K562 (cell line): Measurements from ENCODE around the gene AFM. TPM values are rescaled to one million over a fixed set of nuclear protein-coding genes. Genes with fewer than 3 reads are reported as not detected.

ENCODE experiments used
- ATAC-seq: fragments of 200-7000 bp; cut with Tn5 transposase; 3 replicates; pipeline ENCODE4 v1.9.1; 2020; ENCODE audit warnings: moderate library complexity
- BruUV-seq: library from RNA; stranded (reverse); fragments of 400-500 nt; replicated peaks from 2 replicates; lab custom pipeline; 2021; lab: Mats Ljungman, UMichigan
- CTCF ChIA-PET: fragments of 300-600 bp; formaldehyde crosslinking; extraction: SDS; loops from one replicate; lab custom pipeline; 2021; ENCODE audit warnings: low intra/inter-chr PET ratio; lab: Yijun Ruan, JAX
- POLR2A ChIA-PET: fragments of 300-600, 350-650 bp; sonication (Branson Sonifier 250); formaldehyde crosslinking; extraction: SDS; loops from one replicate; lab custom pipeline; 2021; ENCODE audit warnings: antibody characterized with exemption, inconsistent platforms; lab: Yijun Ruan, JAX
- DNase-seq, 4 experiments: peaks; one replicate each; pipeline versions ENCODE4 v3.0.0 to v3.0.0-alpha.2; 2011 to 2018; ENCODE audit warnings: low spot score in 3 of 4, mixed read lengths in 3 of 4; ENCODE audit errors: extremely low read depth in 1 of 4
- FAIRE-seq: peaks from 2 replicates; lab custom pipeline; 2011; peaks lifted over from hg19 to GRCh38; lab: Jason Lieb, UNC
- H2AFZ ChIP-seq: 2 replicates; pipeline ENCODE4 v1.6.0; 2011; ENCODE audit warnings: low read depth, low read length, control low read depth, inconsistent platforms
- H3K27ac ChIP-seq: fragments of 200-600 bp; 3 replicates; pipeline ENCODE4 v1.8.0; 2011; ENCODE audit warnings: low read depth, mild to moderate bottlenecking, control low read depth, inconsistent platforms, low read length, moderate library complexity, mixed read lengths; ENCODE audit errors: extremely low read depth
- H3K27me3 ChIP-seq, 2 experiments: fragments of 300-600 bp in 1 of 2; 2 replicates in 1 of 2; 3 replicates in 1 of 2; pipeline versions ENCODE4 v1.6.0 to v1.8.0; 2011; ENCODE audit warnings: inconsistent platforms in 2 of 2, low read length in 2 of 2, mild to moderate bottlenecking in 1 of 2, mixed read lengths in 1 of 2, moderate library complexity in 1 of 2; ENCODE audit not compliant: control insufficient read depth in 2 of 2, insufficient read depth in 2 of 2
- H3K36me3 ChIP-seq: fragments of 300-600 bp; 3 replicates; pipeline ENCODE4 v1.8.0; 2011; ENCODE audit warnings: mild to moderate bottlenecking, low read length, inconsistent platforms; ENCODE audit not compliant: control insufficient read depth, insufficient read depth
- H3K4me1 ChIP-seq, 2 experiments: fragments of 200-600 bp in 1 of 2; replicated peaks in 1 of 2; 2 replicates in 1 of 2; 3 replicates in 1 of 2; pipeline versions ENCODE4 v1.5.1 to v1.8.0; 2011; ENCODE audit warnings: inconsistent platforms in 2 of 2, low read length in 2 of 2, mild to moderate bottlenecking in 1 of 2, mixed read lengths in 1 of 2, moderate library complexity in 1 of 2; ENCODE audit not compliant: control insufficient read depth in 2 of 2, insufficient read depth in 2 of 2
- H3K4me2 ChIP-seq: 2 replicates; pipeline ENCODE4 v1.6.1; 2011; ENCODE audit warnings: low read length, control low read depth, inconsistent platforms, mixed read lengths; ENCODE audit not compliant: insufficient read depth
- H3K4me3 ChIP-seq: fragments of 200-600 bp; sonication (generic), shearing (Covaris generic); 2 replicates; pipeline ENCODE4 v1.5.1; 2016; ENCODE audit warnings: control low read depth, inconsistent platforms
- H3K79me2 ChIP-seq: fragments of 200-600 bp; 3 replicates; pipeline ENCODE4 v1.8.0; 2011; ENCODE audit warnings: low read length, inconsistent platforms; ENCODE audit not compliant: control insufficient read depth, insufficient read depth
- H3K9ac ChIP-seq, 2 experiments: 2 replicates each; pipeline versions ENCODE4 v1.6.0 to v1.6.1; 2011; ENCODE audit warnings: low read depth in 2 of 2, low read length in 2 of 2, control low read depth in 1 of 2, inconsistent platforms in 1 of 2, mild to moderate bottlenecking in 1 of 2, mixed read lengths in 1 of 2; ENCODE audit not compliant: insufficient read depth in 1 of 2
- H3K9me1 ChIP-seq: one replicate; pipeline ENCODE4 v1.6.0; 2011; ENCODE audit warnings: inconsistent platforms, mild to moderate bottlenecking, low read length, moderate library complexity; ENCODE audit not compliant: control insufficient read depth, insufficient read depth
- H3K9me3 ChIP-seq: replicated peaks from 2 replicates; pipeline ENCODE4 v1.5.1; 2011; ENCODE audit warnings: low read depth, low read length, inconsistent platforms; ENCODE audit not compliant: control insufficient read depth, insufficient read depth
- H4K20me1 ChIP-seq: replicated peaks from 2 replicates; pipeline ENCODE4 v1.6.1; 2011; ENCODE audit warnings: low read length, inconsistent platforms, mixed read lengths; ENCODE audit not compliant: control insufficient read depth, insufficient read depth
- BDP1 ChIP-seq: IDR thresholded peaks from 3 replicates; pipeline ENCODE4 v1.6.1; 2011; ENCODE audit not compliant: insufficient read length, insufficient read depth
- CBFA2T3 ChIP-seq: fragments of 450-650 bp; IDR thresholded peaks from 2 replicates; pipeline ENCODE4 v1.6.1; 2017
- CREM ChIP-seq: IDR thresholded peaks from 2 replicates; pipeline ENCODE4 v1.6.1; 2014; ENCODE audit warnings: antibody characterized with exemption, low read depth
- EP400 ChIP-seq: fragments of 450-650 bp; IDR thresholded peaks from 2 replicates; pipeline ENCODE4 v1.6.1; 2017; ENCODE audit warnings: antibody characterized with exemption, mild to moderate bottlenecking, moderate library complexity
- FOXA1 ChIP-seq: fragments of 450-650 bp; IDR thresholded peaks from 2 replicates; pipeline ENCODE4 v1.6.1; 2016; ENCODE audit warnings: mild to moderate bottlenecking, borderline replicate concordance
- HEY1 ChIP-seq: fragments of 250-450 bp; sonication (Bioruptor Pico); IDR thresholded peaks from 2 replicates; pipeline ENCODE4 v1.5.0; 2020; ENCODE audit warnings: mild to moderate bottlenecking, moderate library complexity, borderline replicate concordance
- MEIS2 ChIP-seq: fragments of 450-650 bp; IDR thresholded peaks from 2 replicates; pipeline ENCODE4 v1.6.1; 2014; ENCODE audit warnings: mild to moderate bottlenecking; ENCODE audit not compliant: partially characterized antibody
- PHTF2 ChIP-seq: fragments of 250-450 bp; sonication (Bioruptor Pico); IDR thresholded peaks from 2 replicates; pipeline ENCODE4 v1.5.0; 2021; ENCODE audit warnings: mild to moderate bottlenecking
- PTRF ChIP-seq: fragments of 450-650 bp; IDR thresholded peaks from 2 replicates; pipeline ENCODE4 v1.6.1; 2016; ENCODE audit warnings: mild to moderate bottlenecking, missing genetic modification characterization, missing compliant biosample characterization
- TEAD1 ChIP-seq, 2 experiments: fragments of 450-650 bp in 1 of 2; sonication (generic) in 1 of 2; formaldehyde crosslinking; IDR thresholded peaks; 2 replicates each; pipeline versions ENCODE4 v1.4.0 to v1.8.0; 2020 to 2022; ENCODE audit warnings: mild to moderate bottlenecking in 2 of 2, missing genetic modification reagents in 1 of 2
- THRAP3 ChIP-seq: fragments of 450-650 bp; IDR thresholded peaks from 2 replicates; pipeline ENCODE4 v1.6.1; 2016; ENCODE audit warnings: mild to moderate bottlenecking, inconsistent platforms, borderline replicate concordance
- WGBS: fragments of 100-300 bp; shearing (Covaris generic); methylation state at CpG from one replicate; pipeline ENCODE4 v1.1.6; 2016; ENCODE audit warnings: low coverage, mixed read lengths; ENCODE audit not compliant: insufficient coverage; ENCODE audit errors: missing lambda C conversion rate; 5-methylcytosine and 5-hydroxymethylcytosine counted together
- in situ Hi-C: fragments of 300-500 bp; cut with MboI; formaldehyde crosslinking; loops from 4 replicates; pipeline ENCODE4 v1.15.0; 2018; ENCODE audit warnings: inconsistent platforms, mixed read lengths
- intact Hi-C: fragments of 100-400 bp; cut with micrococcal nuclease; formaldehyde crosslinking; loops from 2 replicates; pipeline ENCODE4 v1.14.2; 2022
- polyA plus RNA-seq, 8 experiments: library from polyadenylated mRNA; depleted of rRNA in 4 of 8; stranded (reverse) in 5 of 8; unstranded in 3 of 8; fragments of >200 nt; fragmentation: Nextera tagmentation in 2 of 8; fragmentation: Illumina TruSeq in 1 of 8; extraction: Ambion mirVana in 2 of 8; extraction: Trizol in 1 of 8; gene quantifications; 2 replicates each; pipeline versions ENCODE4 v1.2.1 to v1.2.3, GENCODE V29; 2011 to 2014; ENCODE audit warnings: inconsistent platforms in 1 of 8, missing spikeins in 1 of 8
- total RNA-seq, 7 experiments: library from RNA; depleted of rRNA in 6 of 7; stranded (reverse); fragments of >200 nt in 6 of 7; fragmentation: Illumina TruSeq in 2 of 7; extraction: Trizol in 2 of 7; gene quantifications; 2 replicates each; pipeline versions ENCODE4 v1.2.1 to v1.2.3, GENCODE V29; 2011 to 2021; ENCODE audit warnings: low replicate concordance in 1 of 7

The AFM gene
- total and polyA plus RNA-seq, 9 of the 15 experiments (the other 6 are each of a cell fraction or from before 2014, with no cell fraction given), result 0.07 to 0.15 (median 0.12) TPM; not detected in 5

DNA sequence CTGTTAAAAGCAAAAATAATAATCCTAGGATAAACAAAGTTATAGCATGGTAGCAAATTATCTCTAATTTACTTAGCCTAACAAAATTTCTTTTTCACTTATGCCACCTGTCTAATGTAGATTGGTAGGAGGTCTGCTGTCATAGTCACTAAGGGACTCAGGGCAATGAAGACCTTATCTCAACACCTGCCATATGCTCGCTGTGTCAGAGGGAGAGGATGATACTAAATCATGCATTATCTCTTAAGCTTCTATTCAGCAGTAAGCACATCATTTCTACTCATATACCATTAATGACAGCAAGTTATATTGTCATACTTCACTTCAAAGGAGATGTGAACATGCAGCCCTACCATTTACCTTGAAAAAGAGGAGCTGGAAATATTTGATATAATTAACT is 44.1 kb downstream of the AFM start:
- Histone ChIP-seq H3K9me1 (no peaks in the 10 kb centered on the region), H3K27me3 (no peaks in the 10 kb centered on the region), H3K9ac (no peak overlapping the region), H4K20me1 (no peaks in the 10 kb centered on the region), H3K79me2 (no peaks in the 10 kb centered on the region), H3K9me3 (no peaks in the 10 kb centered on the region), H3K4me1 (no peaks in the 10 kb centered on the region), H2AFZ (no peak overlapping the region), H3K4me2 (no peak overlapping the region), H3K36me3 (no peaks in the 10 kb centered on the region), H3K4me3 (no peak overlapping the region), H3K27ac (no peak overlapping the region)
- no TSS peak for BruUV-seq
- FAIRE-seq, result no peak
- ChIA-PET CTCF (no interaction called here), POLR2A (interaction anchor here (1.1 kb wide), 1 partner anchor 9 kb away, joined by 5 read pairs; no protein-coding TSS in a partner anchor)
- intact Hi-C loops (no loop called here), in situ Hi-C loops (no loop called here)
- TF ChIP-seq TEAD1 (CRISPR knock-in tag; IDR thresholded peaks at IDR 0.05) (no peak), PTRF (tag) (no peak), MEIS2 (peak; percentile 38)
- DNase-seq, result no peak
- 0% methylated on average over 1 of the region's 1 CpG for WGBS
- no peak for ATAC-seq

DNA sequence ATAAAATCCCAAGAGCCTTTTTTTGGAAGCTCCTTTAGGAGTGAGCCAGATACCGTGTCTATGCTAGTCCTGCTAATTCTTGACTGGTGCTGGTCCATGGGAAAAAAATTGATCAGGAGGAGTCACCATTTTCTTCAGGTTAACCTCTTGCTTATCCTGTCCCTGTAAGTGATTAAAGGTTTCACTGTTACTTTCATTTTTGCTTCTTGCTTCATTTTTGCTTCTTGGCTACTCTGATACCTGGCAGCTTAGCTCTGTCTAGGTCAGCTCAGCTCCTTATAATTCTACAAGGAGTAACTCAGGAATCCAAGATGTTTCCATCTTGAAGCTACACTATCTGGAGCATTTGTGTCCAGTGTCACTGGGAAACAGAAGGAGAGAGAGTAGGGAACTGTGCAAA is 45.7 kb downstream of the AFM start:
- WGBS, result 25% methylated on average over 1 of the region's 1 CpG
- DNase-seq, result no peak
- no peak overlapping the region for H2AFZ ChIP-seq
- BruUV-seq, result no TSS peak
- no peaks in the 10 kb centered on the region for H3K36me3 ChIP-seq
- H3K27ac ChIP-seq, result no peak overlapping the region
- no peak overlapping the region for H3K4me3 ChIP-seq
- no peak for ATAC-seq
- no peaks in the 10 kb centered on the region for H3K4me1 ChIP-seq
- H4K20me1 ChIP-seq, result no peaks in the 10 kb centered on the region
- no peaks in the 10 kb centered on the region for H3K79me2 ChIP-seq
- in situ Hi-C loops, result no loop called here
- no peaks in the 10 kb centered on the region for H3K27me3 ChIP-seq
- H3K9ac ChIP-seq, result no peak overlapping the region
- CTCF ChIA-PET, result interaction anchor here (0.6 kb wide), 1 partner anchor 9 kb away, joined by 3 read pairs; no protein-coding TSS in a partner anchor
- FAIRE-seq, result no peak
- no peak for TF ChIP-seq EP400
- no peak for TF ChIP-seq BDP1
- TF ChIP-seq THRAP3, result no peak
- no peak for TF ChIP-seq HEY1 (CRISPR knock-in tag)
- no peak for TF ChIP-seq CREM
- no peak for TF ChIP-seq FOXA1
- TF ChIP-seq PHTF2, result no peak
- no peak for TF ChIP-seq CBFA2T3
- H3K9me3 ChIP-seq, result no peaks in the 10 kb centered on the region
- intact Hi-C loops, result no loop called here
- H3K4me2 ChIP-seq, result no peak overlapping the region
- POLR2A ChIA-PET, result no interaction called here
- no peaks in the 10 kb centered on the region for H3K9me1 ChIP-seq
